ENCODE data around the gene MGAT5B. TPM values are rescaled to one million over a fixed set of nuclear protein-coding genes. Genes with fewer than 3 reads are reported as not detected.

Gene MGAT5B
- polyA plus RNA-seq, 3 donors: 0.16 to 0.25 (median 0.22) TPM

GRCh38 chr17:76869496-76870376 is 1.5 kb downstream of the MGAT5B start:
- no peak overlapping the region for H3K27ac ChIP-seq (ENCODE audit: low read depth, low read length)
- 3 to 5% (median 5%) methylated on average over 53 to 80 of the region's 80 CpGs for WGBS, 3 donors

GRCh38 chr17:76870377-76870714 is 2.1 kb downstream of the MGAT5B start:
- WGBS, 3 donors: 12 to 25% (median 17%) methylated on average over 16 of the region's 16 CpGs
- H3K27ac ChIP-seq (ENCODE audit: low read depth, low read length): no peak overlapping the region

- H3K27ac ChIP-seq (ENCODE audit: low read depth, low read length): no peak overlapping the region
- 78 to 91% (median 90%) methylated on average over 4 of the region's 4 CpGs for WGBS, 3 donors
These were observed 3.5 kb downstream of the MGAT5B start for GRCh38 chr17:76871668-76872067.

- WGBS, 3 donors: 56 to 74% (median 63%) methylated on average over 14 of the region's 14 CpGs
- H3K27ac ChIP-seq (ENCODE audit: low read depth, low read length): no peak overlapping the region
These were observed 4.1 kb downstream of the MGAT5B start for GRCh38 chr17:76872221-76872873.

- WGBS, 3 donors: 70 to 76% (median 76%) methylated on average over 9 of the region's 9 CpGs
- no peak overlapping the region for H3K27ac ChIP-seq (ENCODE audit: low read depth, low read length)
These were observed 4.6 kb downstream of the MGAT5B start for GRCh38 chr17:76872874-76873221.

GRCh38 chr17:76873856-76874255 is 5.7 kb downstream of the MGAT5B start:
- H3K27ac ChIP-seq (ENCODE audit: low read depth, low read length): no peak overlapping the region
- 65 to 85% (median 72%) methylated on average over 4 of the region's 4 CpGs for WGBS, 3 donors

GRCh38 chr17:76877437-76877836 is 9.2 kb downstream of the MGAT5B start:
- H3K27ac ChIP-seq (ENCODE audit: low read depth, low read length): no peak overlapping the region
- 60 to 86% (median 82%) methylated on average over 9 of the region's 9 CpGs for WGBS, 3 donors

- 70 to 78% (median 70%) methylated on average over 6 of the region's 6 CpGs for WGBS, 3 donors
- H3K27ac ChIP-seq (ENCODE audit: low read depth, low read length): no peak overlapping the region
These were observed 10.4 kb downstream of the MGAT5B start for GRCh38 chr17:76878568-76878967.

GRCh38 chr17:76879254-76879653 is 11.1 kb downstream of the MGAT5B start:
- 79 to 91% (median 90%) methylated on average over 14 of the region's 14 CpGs for WGBS, 3 donors
- H3K27ac ChIP-seq (ENCODE audit: low read depth, low read length): no peak overlapping the region

GRCh38 chr17:76879691-76880090 is 11.5 kb downstream of the MGAT5B start:
- 53 to 62% (median 61%) methylated on average over 10 of the region's 10 CpGs for WGBS, 3 donors
- no peak overlapping the region for H3K27ac ChIP-seq (ENCODE audit: low read depth, low read length)

- H3K27ac ChIP-seq (ENCODE audit: low read depth, low read length): no peak overlapping the region
- WGBS, 3 donors: 25 to 48% (median 47%) methylated on average over 9 to 10 of the region's 10 CpGs
These were observed 12.1 kb downstream of the MGAT5B start for GRCh38 chr17:76880268-76880667.

- no peak overlapping the region for H3K27ac ChIP-seq (ENCODE audit: low read depth, low read length)
- 75 to 89% (median 84%) methylated on average over 12 of the region's 12 CpGs for WGBS, 3 donors
These were observed 12.8 kb downstream of the MGAT5B start for GRCh38 chr17:76880971-76881370.

GRCh38 chr17:76881408-76881807 is 13.2 kb downstream of the MGAT5B start:
- 80 to 90% (median 86%) methylated on average over 6 of the region's 6 CpGs for WGBS, 3 donors

GRCh38 chr17:76881966-76882365 is 13.8 kb downstream of the MGAT5B start:
- H3K27ac ChIP-seq (ENCODE audit: low read depth, low read length): no peak overlapping the region
- WGBS, 3 donors: 79 to 93% (median 86%) methylated on average over 20 of the region's 20 CpGs

More at GRCh38 chr17:76881408-76881807, 13.2 kb downstream of the MGAT5B start:
- H3K27ac ChIP-seq (ENCODE audit: low read depth, low read length): no peak overlapping the region

- 79 to 91% (median 87%) methylated on average over 10 of the region's 10 CpGs for WGBS, 3 donors
- H3K27ac ChIP-seq (ENCODE audit: low read depth, low read length): no peak overlapping the region
These were observed 15.7 kb downstream of the MGAT5B start for GRCh38 chr17:76883744-76884525.

- H3K27ac ChIP-seq (ENCODE audit: low read depth, low read length): no peak overlapping the region
- 31 to 55% (median 53%) methylated on average over 16 of the region's 16 CpGs for WGBS, 3 donors
These were observed 17.0 kb downstream of the MGAT5B start for GRCh38 chr17:76884995-76885893.

- H3K27ac ChIP-seq (ENCODE audit: low read depth, low read length): no peak overlapping the region
- WGBS, 3 donors: 63 to 79% (median 76%) methylated on average over 5 of the region's 5 CpGs
These were observed 17.7 kb downstream of the MGAT5B start for GRCh38 chr17:76885894-76886290.

GRCh38 chr17:76886395-76886794 is 18.2 kb downstream of the MGAT5B start:
- WGBS, 3 donors: 68 to 85% (median 84%) methylated on average over 5 of the region's 5 CpGs
- H3K27ac ChIP-seq (ENCODE audit: low read depth, low read length): no peak overlapping the region

Measured in adipose tissue (tissue), 3 donors.